Measurements from ENCODE around the gene PFDN6.

Gene PFDN6

DNA sequence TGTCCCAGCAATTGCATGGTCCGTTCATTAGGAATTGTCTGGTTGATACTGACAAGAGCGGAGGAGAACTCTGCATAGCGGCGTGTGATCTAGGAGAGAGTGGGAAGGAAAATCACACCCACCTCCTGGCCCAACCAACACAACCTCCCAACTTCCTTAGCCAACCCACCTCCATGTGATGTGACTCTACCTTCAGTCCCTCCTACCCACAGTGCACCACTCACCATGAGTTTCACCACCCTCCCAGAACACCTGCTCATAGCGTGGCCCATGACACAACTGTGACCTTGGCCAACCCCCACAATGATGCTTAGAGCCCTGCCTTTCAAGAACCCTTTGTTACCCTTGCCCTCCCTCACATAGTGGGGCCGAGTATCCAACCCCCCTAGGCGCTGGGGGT is 25.4 kb upstream of the PFDN6 start:
- DNase-seq (ENCODE audit: low spot score) = no peak
- Histone ChIP-seq H3K27ac (ENCODE audit: poor library complexity, severe bottlenecking) (no peak overlapping the region), H3K4me3 (ENCODE audit: severe bottlenecking) (no peak overlapping the region), H3K36me3 (ENCODE audit: low read depth) (peaks cover 90% of the 10 kb centered on the region), H3K9me3 (ENCODE audit: severe bottlenecking) (no peaks in the 10 kb centered on the region), H3K27me3 (ENCODE audit: insufficient read depth, poor library complexity, severe bottlenecking) (no peaks in the 10 kb centered on the region), H3K4me1 (ENCODE audit: insufficient read depth, poor library complexity, severe bottlenecking) (peaks cover 14% of the 10 kb centered on the region)
- no peak for ATAC-seq (ENCODE audit: low read depth)
- TF ChIP-seq, protein P1, sequence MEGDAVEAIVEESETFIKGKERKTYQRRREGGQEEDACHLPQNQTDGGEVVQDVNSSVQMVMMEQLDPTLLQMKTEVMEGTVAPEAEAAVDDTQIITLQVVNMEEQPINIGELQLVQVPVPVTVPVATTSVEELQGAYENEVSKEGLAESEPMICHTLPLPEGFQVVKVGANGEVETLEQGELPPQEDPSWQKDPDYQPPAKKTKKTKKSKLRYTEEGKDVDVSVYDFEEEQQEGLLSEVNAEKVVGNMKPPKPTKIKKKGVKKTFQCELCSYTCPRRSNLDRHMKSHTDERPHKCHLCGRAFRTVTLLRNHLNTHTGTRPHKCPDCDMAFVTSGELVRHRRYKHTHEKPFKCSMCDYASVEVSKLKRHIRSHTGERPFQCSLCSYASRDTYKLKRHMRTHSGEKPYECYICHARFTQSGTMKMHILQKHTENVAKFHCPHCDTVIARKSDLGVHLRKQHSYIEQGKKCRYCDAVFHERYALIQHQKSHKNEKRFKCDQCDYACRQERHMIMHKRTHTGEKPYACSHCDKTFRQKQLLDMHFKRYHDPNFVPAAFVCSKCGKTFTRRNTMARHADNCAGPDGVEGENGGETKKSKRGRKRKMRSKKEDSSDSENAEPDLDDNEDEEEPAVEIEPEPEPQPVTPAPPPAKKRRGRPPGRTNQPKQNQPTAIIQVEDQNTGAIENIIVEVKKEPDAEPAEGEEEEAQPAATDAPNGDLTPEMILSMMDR (IDR thresholded peaks at IDR 0.05; ENCODE audit: poor library complexity, severe bottlenecking) = no peak

- no peaks in the 10 kb centered on the region for H3K9me3 ChIP-seq (ENCODE audit: severe bottlenecking)
- peaks cover 28% of the 10 kb centered on the region for H3K4me1 ChIP-seq (ENCODE audit: insufficient read depth, poor library complexity, severe bottlenecking)
- DNase-seq (ENCODE audit: low spot score) (no peak), ATAC-seq (ENCODE audit: low read depth) (peak; percentile 7)
- H3K36me3 ChIP-seq (ENCODE audit: low read depth) = peaks cover 76% of the 10 kb centered on the region
- TF ChIP-seq, protein P1 (IDR thresholded peaks at IDR 0.05; ENCODE audit: poor library complexity, severe bottlenecking) = no peak
- no peaks in the 10 kb centered on the region for H3K27me3 ChIP-seq (ENCODE audit: insufficient read depth, poor library complexity, severe bottlenecking)
- H3K27ac ChIP-seq (ENCODE audit: poor library complexity, severe bottlenecking) = peak overlapping the region; percentile 84
- peak overlapping the region; percentile 61 for H3K4me3 ChIP-seq (ENCODE audit: severe bottlenecking)
Measured at GRCh38 chr6:33271117-33271467, 18.3 kb upstream of the PFDN6 start.

- Histone ChIP-seq H3K4me1 (ENCODE audit: insufficient read depth, poor library complexity, severe bottlenecking) (peaks cover 33% of the 10 kb centered on the region), H3K36me3 (ENCODE audit: low read depth) (peaks cover 76% of the 10 kb centered on the region), H3K4me3 (ENCODE audit: severe bottlenecking) (peak within 1 kb of the TSS; percentile 61), H3K9me3 (ENCODE audit: severe bottlenecking) (no peaks in the 10 kb centered on the region), H3K27me3 (ENCODE audit: insufficient read depth, poor library complexity, severe bottlenecking) (no peaks in the 10 kb centered on the region), H3K27ac (ENCODE audit: poor library complexity, severe bottlenecking) (peak within 1 kb of the TSS; percentile 84)
- DNase-seq (ENCODE audit: low spot score) (peak; percentile 94), ATAC-seq (ENCODE audit: low read depth) (peak; percentile 76)
- TF ChIP-seq, protein P1 (IDR thresholded peaks at IDR 0.05; ENCODE audit: poor library complexity, severe bottlenecking) = no peak
Measured at GRCh38 chr6:33271468-33272274, 17.7 kb upstream of the PFDN6 start, which contains the start of the genes RPS18 and VPS52. RPS18 (plus strand) TSS chr6:33272075; CDS start chr6:33272120, 45 bp downstream. VPS52 (minus strand) TSS chr6:33271876; CDS start chr6:33271675, 201 bp downstream.

GRCh38 chr6:33272275-33273128 is 16.9 kb upstream of the PFDN6 start:
- ATAC-seq (ENCODE audit: low read depth) = peak; percentile 5

More at GRCh38 chr6:33272275-33273128, 16.9 kb upstream of the PFDN6 start:
- no peaks in the 10 kb centered on the region for H3K9me3 ChIP-seq (ENCODE audit: severe bottlenecking)
- TF ChIP-seq, protein P1 (IDR thresholded peaks at IDR 0.05; ENCODE audit: poor library complexity, severe bottlenecking) = no peak
- H3K4me1 ChIP-seq (ENCODE audit: insufficient read depth, poor library complexity, severe bottlenecking) = peaks cover 33% of the 10 kb centered on the region
- H3K27ac ChIP-seq (ENCODE audit: poor library complexity, severe bottlenecking) = peak overlapping the region; percentile 84
- DNase-seq (ENCODE audit: low spot score) = no peak
- peak overlapping the region; percentile 61 for H3K4me3 ChIP-seq (ENCODE audit: severe bottlenecking)
- H3K27me3 ChIP-seq (ENCODE audit: insufficient read depth, poor library complexity, severe bottlenecking) = no peaks in the 10 kb centered on the region
- peaks cover 68% of the 10 kb centered on the region for H3K36me3 ChIP-seq (ENCODE audit: low read depth)
